ENCODE data around the gene WNT8B. TPM values are rescaled to one million over a fixed set of nuclear protein-coding genes. Genes with fewer than 3 reads are reported as not detected.

The WNT8B gene
- total and polyA plus RNA-seq, 8 donors: 0.08 to 0.59 (median 0.27) TPM

- Histone ChIP-seq H3K4me1 (no peaks in the 10 kb centered on the region), H3K36me3 (no peaks in the 10 kb centered on the region), H3K27ac (no peak overlapping the region), H3K27me3 (no peaks in the 10 kb centered on the region), H3K4me3 (no peak overlapping the region), H3K9me3 (no peaks in the 10 kb centered on the region)
- no peak for FAIRE-seq
- WGBS, 2 donors: 90 to 92% methylated on average over 2 of the region's 2 CpGs
- no peak for TF ChIP-seq CTCF (IDR thresholded peaks at IDR 0.05)
- no peak for DNase-seq
- no peak for ATAC-seq
- intact Hi-C loops (cut with DNase I): no loop called here
These were observed 33.8 kb downstream of the WNT8B start for GRCh38 chr10:100496567-100496966.

- 90 to 91% methylated on average over 4 of the region's 4 CpGs for WGBS, 2 donors
- no peaks in the 10 kb centered on the region for H3K4me1 ChIP-seq
- no peaks in the 10 kb centered on the region for H3K27me3 ChIP-seq
- H3K4me3 ChIP-seq: no peak overlapping the region
- H3K27ac ChIP-seq: no peak overlapping the region
- ATAC-seq (no peak), FAIRE-seq (no peak), DNase-seq (no peak)
- no peaks in the 10 kb centered on the region for H3K36me3 ChIP-seq
- H3K9me3 ChIP-seq: no peaks in the 10 kb centered on the region
- intact Hi-C loops (cut with DNase I): no loop called here
- no peak for TF ChIP-seq CTCF (IDR thresholded peaks at IDR 0.05)
These were observed 35.2 kb downstream of the WNT8B start for GRCh38 chr10:100498059-100498458.

GRCh38 chr10:100501423-100501822, 38.6 kb downstream of the WNT8B start:
- H3K9me3 ChIP-seq: no peaks in the 10 kb centered on the region
- no peaks in the 10 kb centered on the region for H3K36me3 ChIP-seq
- no peak for FAIRE-seq
- H3K4me1 ChIP-seq: no peaks in the 10 kb centered on the region
- intact Hi-C loops (cut with DNase I): no loop called here
- no peaks in the 10 kb centered on the region for H3K27me3 ChIP-seq
- DNase-seq: no peak
- no peak for TF ChIP-seq CTCF (IDR thresholded peaks at IDR 0.05)
- no peak for ATAC-seq
- no peak overlapping the region for H3K27ac ChIP-seq
- H3K4me3 ChIP-seq: no peak overlapping the region

GRCh38 chr10:100502926-100503494, 40.2 kb downstream of the WNT8B start:
- DNase-seq (no peak), ATAC-seq (no peak), FAIRE-seq (no peak)
- WGBS, 2 donors: 91 to 97% methylated on average over 1 of the region's 1 CpG
- Histone ChIP-seq H3K4me1 (no peaks in the 10 kb centered on the region), H3K4me3 (no peak overlapping the region), H3K27me3 (no peaks in the 10 kb centered on the region), H3K36me3 (no peaks in the 10 kb centered on the region), H3K27ac (no peak overlapping the region), H3K9me3 (no peaks in the 10 kb centered on the region)
- intact Hi-C loops (cut with DNase I): no loop called here
- TF ChIP-seq CTCF (IDR thresholded peaks at IDR 0.05): no peak

GRCh38 chr10:100504096-100504495, 41.3 kb downstream of the WNT8B start:
- TF ChIP-seq CTCF (IDR thresholded peaks at IDR 0.05): no peak
- peak in 2 of 4 donors; percentile 11 to 45 for ATAC-seq
- WGBS, 2 donors: 19 to 24% methylated on average over 5 of the region's 5 CpGs
- Histone ChIP-seq H3K4me1 (no peaks in the 10 kb centered on the region), H3K9me3 (no peaks in the 10 kb centered on the region), H3K27ac (no peak overlapping the region), H3K4me3 (no peak overlapping the region), H3K27me3 (no peaks in the 10 kb centered on the region), H3K36me3 (no peaks in the 10 kb centered on the region)
- FAIRE-seq: no peak
- intact Hi-C loops (cut with DNase I): no loop called here
- DNase-seq: no peak
